Breast epithelium (tissue), 4 donors: ENCODE measurements around the gene GOLGA8F. TPM values are rescaled to one million over a fixed set of nuclear protein-coding genes. Genes with fewer than 3 reads are reported as not detected.
A peak's percentile ranks its signal among the peaks of the same experiment; 100 is the strongest.
"Not testable (repeated sequence)": the region's sequence is repeated elsewhere in the genome, so short reads cannot be mapped to it uniquely, and the experiment has no call there.

ENCODE experiments used
- DNase-seq, 2 donors: peaks; one replicate each; pipeline ENCODE4 v3.0.0-alpha.2; 2019; ENCODE audit warnings: low spot score in 2 of 2
- H3K27ac ChIP-seq, 2 donors: fragments of 200-600 bp; sonication (generic) in 1 of 2; one replicate each; pipeline ENCODE4 v1.5.1; 2016 to 2019; ENCODE audit warnings: mild to moderate bottlenecking in 1 of 2
- H3K27me3 ChIP-seq, 2 donors: fragments of 200-600 bp; sonication (generic) in 1 of 2; one replicate each; pipeline versions ENCODE4 v1.5.1 to v1.6.0; 2017 to 2019; ENCODE audit warnings: control low read depth in 1 of 2, mild to moderate bottlenecking in 1 of 2
- H3K36me3 ChIP-seq: fragments of 200-600 bp; one replicate; pipeline ENCODE4 v1.5.1; 2019
- H3K4me1 ChIP-seq, 2 donors: fragments of 200-600 bp; sonication (generic); one replicate each; pipeline ENCODE4 v1.5.1; 2016 to 2019; ENCODE audit warnings: control low read depth in 1 of 2
- H3K4me3 ChIP-seq, 3 donors: fragments of 200-600 bp; sonication (generic); 1 replicate in 2 of 3; 2 replicates in 1 of 3; pipeline ENCODE4 v1.5.1; 2016 to 2019; ENCODE audit warnings: mild to moderate bottlenecking in 3 of 3, moderate library complexity in 2 of 3
- H3K9me3 ChIP-seq, 2 donors: fragments of 200-600 bp; sonication (generic) in 1 of 2; one replicate each; pipeline ENCODE4 v1.5.1; 2016 to 2019; ENCODE audit warnings: control low read depth in 1 of 2
- intact Hi-C: fragments of 100-400 bp; cut with DNase I; formaldehyde crosslinking; loops from one replicate; pipeline ENCODE4 v1.15.1; 2023; ENCODE audit warnings: low total_unique reads
- total RNA-seq, 3 donors: library from RNA; depleted of rRNA; stranded (reverse); fragments of >200 nt; gene quantifications; one replicate each; pipeline ENCODE4 v1.1.0, GENCODE V29; 2016

GOLGA8F gene, protein sequence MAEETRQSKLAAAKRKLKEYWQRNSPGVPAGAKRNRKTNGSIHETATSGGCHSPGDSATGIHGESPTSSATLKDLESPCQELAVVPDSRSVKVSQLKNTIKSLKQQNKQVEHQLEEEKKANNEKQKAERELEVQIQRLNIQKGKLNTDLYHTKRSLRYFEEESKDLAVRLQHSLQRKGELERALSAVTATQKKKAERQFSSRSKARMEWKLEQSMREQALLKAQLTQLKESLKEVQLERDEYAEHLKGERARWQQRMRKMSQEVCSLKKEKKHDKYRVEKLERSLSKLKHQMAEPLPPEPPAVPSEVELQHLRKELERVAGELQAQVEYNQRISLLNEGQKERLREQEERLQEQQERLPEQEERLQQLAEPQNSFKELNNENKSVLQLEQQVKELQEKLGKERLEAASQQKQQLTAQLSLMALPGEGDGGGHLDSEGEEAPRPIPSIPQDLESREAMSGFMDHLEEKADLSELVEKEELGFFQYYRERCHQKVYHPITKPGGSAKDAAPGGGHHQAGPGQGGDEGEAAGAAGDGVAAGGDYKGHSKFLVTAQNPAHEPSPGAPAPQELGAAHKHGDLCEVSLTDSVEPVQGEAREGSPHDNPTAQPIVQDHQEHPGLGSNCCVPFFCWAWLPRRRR
- not detected for total RNA-seq

DNA sequence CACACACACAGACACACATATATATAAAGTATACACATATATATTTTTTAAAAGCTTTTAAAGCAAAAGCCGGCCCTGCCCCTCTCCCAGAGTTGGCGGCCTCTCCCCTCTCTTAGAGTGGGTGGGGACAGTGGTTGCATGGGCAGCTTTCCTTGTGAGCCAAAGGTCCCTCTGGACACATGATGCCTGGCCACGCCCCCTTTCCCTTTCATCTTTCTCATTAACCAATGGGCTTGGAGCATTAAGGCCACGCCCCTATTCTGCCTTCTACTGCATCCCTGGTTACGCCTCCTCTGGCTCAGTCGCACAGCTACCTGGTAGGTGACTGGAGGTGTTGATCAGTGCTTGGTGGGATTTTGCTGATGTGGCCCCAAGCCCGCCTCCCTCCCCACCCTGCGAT lies at the start of gene GOLGA8F:
GOLGA8F (plus strand) TSS at position 301 of the 400 bp plus-strand sequence; CDS start at position 399, 98 bp downstream.
- H3K27me3 ChIP-seq, H3K4me3 ChIP-seq, H3K36me3 ChIP-seq, H3K9me3 ChIP-seq, intact Hi-C loops, H3K4me1 ChIP-seq, DNase-seq, H3K27ac ChIP-seq: not testable (repeated sequence)

DNA sequence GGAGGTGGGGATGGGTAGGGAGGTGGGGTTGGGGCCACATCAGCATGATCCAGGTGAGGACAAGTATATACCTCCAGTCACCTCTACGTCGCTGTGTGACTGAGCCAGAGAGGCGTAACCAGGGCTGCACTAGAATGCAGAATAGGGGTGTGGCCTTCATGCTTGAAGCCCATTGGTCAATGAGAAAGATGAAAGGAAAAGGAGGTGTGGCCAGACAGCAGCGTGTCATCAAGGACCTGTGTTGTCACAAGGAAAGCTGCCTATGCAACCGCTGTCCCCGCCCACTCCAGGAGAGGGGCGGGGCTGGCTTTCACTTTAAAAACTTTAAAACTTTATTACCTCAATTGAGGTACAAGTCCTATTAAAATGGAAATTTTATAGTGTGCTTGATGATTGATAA lies 20.5 kb upstream of the GOLGA8F start, which contains the start of gene GOLGA6L24:
GOLGA6L24 (minus strand) TSS at position 101 of the 400 bp plus-strand sequence; CDS start at position 40, 61 bp downstream.
- H3K4me1 ChIP-seq, DNase-seq, H3K27ac ChIP-seq, H3K9me3 ChIP-seq, H3K4me3 ChIP-seq, H3K27me3 ChIP-seq, H3K36me3 ChIP-seq, intact Hi-C loops: not testable (repeated sequence)

GRCh38 chr15:28365502-28365901 lies 13.0 kb upstream of the GOLGA8F start:
- H3K36me3 ChIP-seq, intact Hi-C loops, H3K27ac ChIP-seq, H3K4me3 ChIP-seq, H3K4me1 ChIP-seq, H3K27me3 ChIP-seq, H3K9me3 ChIP-seq: not testable (repeated sequence)
- DNase-seq = peak in 1 of 2 donors; percentile 24

DNA sequence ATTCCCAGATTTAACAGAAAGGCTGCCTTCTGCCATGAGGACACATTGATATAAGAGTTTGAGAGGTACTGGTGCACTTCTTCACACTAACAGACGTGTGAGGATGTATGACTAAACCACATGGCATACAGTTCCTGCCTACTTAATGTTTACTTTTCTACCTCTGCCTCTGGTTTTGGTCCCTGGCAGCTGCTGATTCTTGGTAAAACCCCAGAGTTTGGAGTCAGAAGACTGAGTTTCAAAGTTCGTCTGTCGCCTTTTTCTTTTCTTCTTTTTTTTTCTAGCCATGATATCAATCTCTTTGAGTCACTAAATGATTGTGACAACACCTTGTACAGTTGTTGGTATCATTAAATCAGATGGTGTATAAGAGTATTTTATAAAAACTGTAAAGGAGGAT lies 1.6 kb downstream of the GOLGA8F start:
- DNase-seq, H3K27me3 ChIP-seq, H3K4me3 ChIP-seq, H3K9me3 ChIP-seq, intact Hi-C loops, H3K36me3 ChIP-seq, H3K27ac ChIP-seq, H3K4me1 ChIP-seq: not testable (repeated sequence)

GRCh38 chr15:28396022-28396421 lies 17.6 kb downstream of the GOLGA8F start:
- H3K9me3 ChIP-seq, H3K4me1 ChIP-seq, H3K27me3 ChIP-seq, H3K36me3 ChIP-seq, H3K4me3 ChIP-seq, intact Hi-C loops, H3K27ac ChIP-seq, DNase-seq: not testable (repeated sequence)

GRCh38 chr15:28402774-28403435 lies 24.4 kb downstream of the GOLGA8F start:
- H3K36me3 ChIP-seq, H3K4me1 ChIP-seq, H3K27ac ChIP-seq, H3K4me3 ChIP-seq, H3K9me3 ChIP-seq, intact Hi-C loops, H3K27me3 ChIP-seq, DNase-seq: not testable (repeated sequence)

- intact Hi-C loops, H3K36me3 ChIP-seq, H3K27me3 ChIP-seq, H3K27ac ChIP-seq, H3K4me1 ChIP-seq, H3K9me3 ChIP-seq, H3K4me3 ChIP-seq, DNase-seq: not testable (repeated sequence)
Observed at GRCh38 chr15:28420470-28420869, 42.0 kb downstream of the GOLGA8F start.

DNA sequence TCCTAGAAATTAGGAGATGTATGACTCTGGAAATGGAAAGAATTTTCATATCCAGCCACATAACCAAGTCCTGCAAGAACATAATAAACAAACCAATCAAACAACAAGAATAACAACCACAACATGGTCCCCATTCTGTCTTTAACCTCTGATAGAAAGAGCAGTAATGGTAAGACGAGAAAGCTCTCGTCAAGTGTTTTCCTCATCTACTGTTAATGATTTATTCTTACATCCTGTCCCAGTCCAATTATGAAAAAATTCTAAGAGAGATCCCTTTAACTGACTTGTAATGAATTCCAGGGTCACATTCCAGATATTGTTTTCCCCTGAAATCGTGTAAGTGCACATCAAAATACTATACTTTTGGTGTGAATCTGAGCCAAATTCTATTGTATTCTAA lies 57.1 kb downstream of the GOLGA8F start:
- H3K4me3 ChIP-seq, DNase-seq, intact Hi-C loops, H3K27ac ChIP-seq, H3K4me1 ChIP-seq, H3K27me3 ChIP-seq, H3K36me3 ChIP-seq, H3K9me3 ChIP-seq: not testable (repeated sequence)

Other genes with a start within 250 kb of the GOLGA8F start
- gene HERC2, start 56.5 kb upstream of the GOLGA8F start, total RNA-seq = 10 to 100 TPM; 46.2 to 55.8 (median 51.1) TPM
- gene GOLGA6L24, start 20.6 kb upstream of the GOLGA8F start, total RNA-seq = not detected
- gene GOLGA8G, start 154.3 kb downstream of the GOLGA8F start, total RNA-seq = not detected
- gene GOLGA6L25, start 174.9 kb downstream of the GOLGA8F start, total RNA-seq = not detected